Ishikawa (cell line): ENCODE results near the gene CRYBA2.
A peak's percentile ranks its signal among the peaks of the same experiment; 100 is the strongest.

ENCODE experiments used
- CEBPB ChIP-seq: IDR thresholded peaks from 2 replicates; pipeline ENCODE4 v1.6.1; 2012
- CREB1 ChIP-seq: IDR thresholded peaks from 2 replicates; pipeline ENCODE4 v1.6.1; 2012; ENCODE audit warnings: low read depth
- EGR1 ChIP-seq: IDR thresholded peaks from 2 replicates; pipeline ENCODE4 v1.6.1; 2012
- EP300 ChIP-seq: IDR thresholded peaks from 2 replicates; pipeline ENCODE4 v1.6.1; 2012; ENCODE audit warnings: borderline replicate concordance
- FOXM1 ChIP-seq: IDR thresholded peaks from 2 replicates; pipeline ENCODE4 v1.6.1; 2012; ENCODE audit warnings: low read depth, borderline replicate concordance
- NFIC ChIP-seq: IDR thresholded peaks from 2 replicates; pipeline ENCODE4 v1.6.1; 2012
- RAD21 ChIP-seq: IDR thresholded peaks from 2 replicates; pipeline ENCODE4 v1.6.1; 2012; ENCODE audit warnings: low read depth
- TAF1 ChIP-seq: IDR thresholded peaks from 2 replicates; pipeline ENCODE4 v1.6.1; 2012; ENCODE audit warnings: low read depth, mild to moderate bottlenecking
- TCF12 ChIP-seq: IDR thresholded peaks from 2 replicates; pipeline ENCODE4 v1.6.1; 2012; ENCODE audit warnings: low read depth
- TEAD4 ChIP-seq: IDR thresholded peaks from 2 replicates; pipeline ENCODE4 v1.6.1; 2012
- USF1 ChIP-seq: IDR thresholded peaks from 2 replicates; pipeline ENCODE4 v1.6.1; 2012
- YY1 ChIP-seq: IDR thresholded peaks from 2 replicates; pipeline ENCODE4 v1.6.1; 2012; ENCODE audit warnings: low read depth
- ZBTB7A ChIP-seq: IDR thresholded peaks from 2 replicates; pipeline ENCODE4 v1.6.1; 2012; ENCODE audit warnings: low read depth
- TF ChIP-seq, protein P1 (sequence below): IDR thresholded peaks from 2 replicates; pipeline ENCODE4 v1.6.1; 2012
- TF ChIP-seq, protein P2 (sequence below): IDR thresholded peaks from 2 replicates; pipeline ENCODE4 v1.6.1; 2012; ENCODE audit warnings: low read depth, mild to moderate bottlenecking

The CRYBA2 gene

DNA sequence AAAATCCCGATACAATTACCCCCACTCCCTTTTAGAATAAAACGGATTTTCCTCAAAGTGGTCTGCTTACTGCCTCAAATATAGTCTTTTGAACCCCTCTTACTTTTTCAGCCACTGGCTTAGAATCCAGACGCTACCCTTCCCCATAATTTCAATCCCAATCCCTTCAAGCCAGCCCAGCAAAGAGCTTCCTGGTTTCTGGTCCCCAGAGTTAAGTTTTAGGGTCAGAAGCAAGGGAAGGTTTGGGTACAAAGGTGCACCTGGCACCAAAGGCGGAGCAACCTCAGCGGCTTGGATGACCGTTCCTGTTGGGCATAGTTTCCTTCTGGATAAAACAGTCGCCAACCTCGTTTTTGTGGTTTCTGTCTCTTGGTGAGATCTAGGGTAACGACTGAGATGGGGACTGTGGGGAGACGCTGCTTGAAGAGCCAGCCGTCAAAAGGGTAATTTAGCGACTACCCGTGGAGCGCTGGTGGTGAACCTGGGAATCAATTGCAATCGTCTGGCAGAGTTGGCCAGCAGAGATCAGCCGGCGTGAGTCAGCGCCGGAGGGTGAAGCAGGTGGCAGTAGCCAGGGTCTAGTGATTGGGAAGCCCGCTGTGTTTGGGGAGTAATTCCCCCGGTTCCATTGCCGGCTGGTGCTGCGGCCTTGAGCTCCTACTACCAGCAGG lies 9.8 kb downstream of the CRYBA2 start:
- TF ChIP-seq TAF1: no peak
- no peak for TF ChIP-seq EGR1
- TF ChIP-seq, protein P1, sequence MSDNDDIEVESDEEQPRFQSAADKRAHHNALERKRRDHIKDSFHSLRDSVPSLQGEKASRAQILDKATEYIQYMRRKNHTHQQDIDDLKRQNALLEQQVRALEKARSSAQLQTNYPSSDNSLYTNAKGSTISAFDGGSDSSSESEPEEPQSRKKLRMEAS: no peak
- no peak for TF ChIP-seq CREB1
- no peak for TF ChIP-seq RAD21
- TF ChIP-seq YY1: no peak
- no peak for TF ChIP-seq CEBPB
- TF ChIP-seq, protein P2, sequence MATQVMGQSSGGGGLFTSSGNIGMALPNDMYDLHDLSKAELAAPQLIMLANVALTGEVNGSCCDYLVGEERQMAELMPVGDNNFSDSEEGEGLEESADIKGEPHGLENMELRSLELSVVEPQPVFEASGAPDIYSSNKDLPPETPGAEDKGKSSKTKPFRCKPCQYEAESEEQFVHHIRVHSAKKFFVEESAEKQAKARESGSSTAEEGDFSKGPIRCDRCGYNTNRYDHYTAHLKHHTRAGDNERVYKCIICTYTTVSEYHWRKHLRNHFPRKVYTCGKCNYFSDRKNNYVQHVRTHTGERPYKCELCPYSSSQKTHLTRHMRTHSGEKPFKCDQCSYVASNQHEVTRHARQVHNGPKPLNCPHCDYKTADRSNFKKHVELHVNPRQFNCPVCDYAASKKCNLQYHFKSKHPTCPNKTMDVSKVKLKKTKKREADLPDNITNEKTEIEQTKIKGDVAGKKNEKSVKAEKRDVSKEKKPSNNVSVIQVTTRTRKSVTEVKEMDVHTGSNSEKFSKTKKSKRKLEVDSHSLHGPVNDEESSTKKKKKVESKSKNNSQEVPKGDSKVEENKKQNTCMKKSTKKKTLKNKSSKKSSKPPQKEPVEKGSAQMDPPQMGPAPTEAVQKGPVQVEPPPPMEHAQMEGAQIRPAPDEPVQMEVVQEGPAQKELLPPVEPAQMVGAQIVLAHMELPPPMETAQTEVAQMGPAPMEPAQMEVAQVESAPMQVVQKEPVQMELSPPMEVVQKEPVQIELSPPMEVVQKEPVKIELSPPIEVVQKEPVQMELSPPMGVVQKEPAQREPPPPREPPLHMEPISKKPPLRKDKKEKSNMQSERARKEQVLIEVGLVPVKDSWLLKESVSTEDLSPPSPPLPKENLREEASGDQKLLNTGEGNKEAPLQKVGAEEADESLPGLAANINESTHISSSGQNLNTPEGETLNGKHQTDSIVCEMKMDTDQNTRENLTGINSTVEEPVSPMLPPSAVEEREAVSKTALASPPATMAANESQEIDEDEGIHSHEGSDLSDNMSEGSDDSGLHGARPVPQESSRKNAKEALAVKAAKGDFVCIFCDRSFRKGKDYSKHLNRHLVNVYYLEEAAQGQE: no peak
- no peak for TF ChIP-seq TEAD4
- no peak for TF ChIP-seq EP300
- TF ChIP-seq FOXM1: no peak
- no peak for TF ChIP-seq NFIC
- TF ChIP-seq ZBTB7A: no peak
- TF ChIP-seq USF1: no peak

DNA sequence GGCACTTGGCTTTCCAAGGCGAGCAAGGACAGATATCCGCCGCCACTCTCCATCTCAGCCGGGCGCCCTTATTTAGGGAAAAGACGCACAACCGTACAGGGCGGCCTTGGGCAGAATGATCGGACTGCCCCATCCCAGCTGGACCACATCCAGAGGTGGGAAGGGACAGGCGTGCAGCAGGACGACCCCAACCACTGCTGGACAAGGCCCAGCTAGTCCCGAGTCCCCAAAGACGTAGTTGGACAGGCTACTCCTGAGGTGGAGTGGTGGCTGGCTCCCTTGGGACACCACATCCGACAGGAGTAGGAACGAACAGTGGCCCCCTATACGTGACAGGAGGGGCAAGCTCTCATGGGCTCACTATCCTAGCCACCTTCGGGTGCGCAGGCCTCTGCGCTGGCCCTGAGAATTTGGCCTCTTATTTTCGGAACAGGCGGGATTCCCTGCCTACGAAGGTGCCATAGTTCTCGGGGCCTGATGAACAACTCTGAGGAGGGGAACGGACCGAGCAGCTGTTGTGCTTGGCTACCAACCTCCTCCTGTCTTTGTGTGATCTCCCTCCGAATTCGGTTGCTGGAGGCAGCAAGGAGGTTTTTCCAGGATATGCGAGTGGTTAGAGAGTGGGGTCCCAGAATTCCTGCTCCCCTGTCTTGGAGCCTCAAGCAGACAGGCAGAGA lies 10.5 kb downstream of the CRYBA2 start:
- TF ChIP-seq, protein P2: no peak
- TF ChIP-seq RAD21: no peak
- no peak for TF ChIP-seq ZBTB7A
- TF ChIP-seq EGR1: no peak
- TF ChIP-seq EP300: no peak
- TF ChIP-seq TEAD4: no peak
- TF ChIP-seq YY1: no peak
- no peak for TF ChIP-seq CREB1
- TF ChIP-seq TAF1: no peak
- no peak for TF ChIP-seq TCF12
- TF ChIP-seq USF1: no peak
- no peak for TF ChIP-seq FOXM1
- no peak for TF ChIP-seq CEBPB
- TF ChIP-seq, protein P1: no peak
- TF ChIP-seq NFIC: no peak

DNA sequence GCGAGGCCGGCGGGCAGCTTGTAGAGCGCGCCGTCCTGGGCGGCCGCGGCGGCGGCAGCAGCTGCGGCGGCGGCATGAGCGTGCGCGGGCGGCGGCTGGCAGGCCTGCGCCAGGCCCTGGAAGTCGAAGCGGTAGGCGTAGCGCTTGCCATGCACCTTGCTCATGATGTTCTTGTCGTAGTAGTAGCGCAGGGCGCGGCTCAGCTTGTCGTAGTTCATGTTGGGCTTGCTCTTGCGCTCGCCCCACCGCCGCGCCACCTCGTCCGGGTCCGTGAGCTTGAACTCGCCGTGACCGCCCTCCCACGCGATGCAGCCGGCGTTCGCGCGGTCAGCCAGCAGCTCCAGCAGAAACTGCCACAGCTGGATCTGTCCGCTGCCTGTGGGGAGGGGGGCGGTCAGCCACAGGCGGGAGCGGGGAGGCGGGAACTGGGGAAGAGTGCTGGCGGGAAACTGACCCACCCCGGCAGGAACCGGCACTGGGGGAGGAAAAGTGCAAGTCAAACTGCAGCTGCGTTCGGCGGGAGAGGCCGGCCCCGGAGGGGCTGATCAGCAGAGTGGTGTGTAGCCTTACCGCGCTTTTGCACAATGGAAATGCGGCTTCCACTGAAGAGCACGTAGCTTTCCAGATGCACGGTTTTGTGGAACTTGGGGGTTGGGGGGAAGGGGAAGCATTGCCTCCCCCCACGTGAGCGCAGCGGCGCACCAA lies 11.2 kb downstream of the CRYBA2 start:
- TF ChIP-seq, protein P2: no peak
- TF ChIP-seq CREB1 (no peak), USF1 (no peak), FOXM1 (no peak), NFIC (no peak), CEBPB (no peak), TCF12 (no peak), EP300 (no peak)
- TF ChIP-seq, protein P1: peak; percentile 51; the same call in 1 of the 2 replicates
